ENCODE results near the gene PRR35. TPM values are rescaled to one million over a fixed set of nuclear protein-coding genes. Genes with fewer than 3 reads are reported as not detected.

The PRR35 gene
- polyA plus RNA-seq, 3 donors: not detected

DNA sequence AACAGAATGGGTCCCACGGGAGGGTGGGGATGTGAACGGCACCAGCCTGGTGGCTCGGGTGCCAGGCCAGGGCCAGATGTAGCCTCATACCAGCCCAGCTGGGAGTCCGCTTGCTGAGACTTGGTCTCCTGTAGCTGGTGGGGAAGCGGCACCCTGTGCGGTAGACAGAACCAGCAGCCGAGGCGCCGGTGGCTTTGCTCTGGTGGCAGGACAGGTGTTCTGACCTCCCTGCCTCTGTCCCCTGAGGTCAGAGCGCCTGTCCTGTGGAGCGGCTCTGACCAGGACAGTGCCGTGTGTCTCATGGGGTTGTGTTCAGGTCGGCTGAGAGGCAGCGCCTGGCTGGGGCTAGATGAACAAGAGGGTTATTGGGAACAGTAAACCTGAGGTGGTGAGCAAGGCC lies 49.8 kb downstream of the PRR35 start:
- H3K4me2 ChIP-seq (replicated peaks; ENCODE audit: extremely low read depth, low read length, poor library complexity, severe bottlenecking): no peak overlapping the region
- TF ChIP-seq, protein P1, sequence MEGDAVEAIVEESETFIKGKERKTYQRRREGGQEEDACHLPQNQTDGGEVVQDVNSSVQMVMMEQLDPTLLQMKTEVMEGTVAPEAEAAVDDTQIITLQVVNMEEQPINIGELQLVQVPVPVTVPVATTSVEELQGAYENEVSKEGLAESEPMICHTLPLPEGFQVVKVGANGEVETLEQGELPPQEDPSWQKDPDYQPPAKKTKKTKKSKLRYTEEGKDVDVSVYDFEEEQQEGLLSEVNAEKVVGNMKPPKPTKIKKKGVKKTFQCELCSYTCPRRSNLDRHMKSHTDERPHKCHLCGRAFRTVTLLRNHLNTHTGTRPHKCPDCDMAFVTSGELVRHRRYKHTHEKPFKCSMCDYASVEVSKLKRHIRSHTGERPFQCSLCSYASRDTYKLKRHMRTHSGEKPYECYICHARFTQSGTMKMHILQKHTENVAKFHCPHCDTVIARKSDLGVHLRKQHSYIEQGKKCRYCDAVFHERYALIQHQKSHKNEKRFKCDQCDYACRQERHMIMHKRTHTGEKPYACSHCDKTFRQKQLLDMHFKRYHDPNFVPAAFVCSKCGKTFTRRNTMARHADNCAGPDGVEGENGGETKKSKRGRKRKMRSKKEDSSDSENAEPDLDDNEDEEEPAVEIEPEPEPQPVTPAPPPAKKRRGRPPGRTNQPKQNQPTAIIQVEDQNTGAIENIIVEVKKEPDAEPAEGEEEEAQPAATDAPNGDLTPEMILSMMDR (IDR thresholded peaks at IDR 0.05): no peak
- H3K79me2 ChIP-seq (ENCODE audit: insufficient read depth, low read length): peaks cover 78% of the 10 kb centered on the region
- H3K27ac Mint-ChIP-seq: peak overlapping the region in 2 of 7 donors; percentile 9 to 37
- no peak overlapping the region for H3K9ac ChIP-seq (ENCODE audit: insufficient read depth, low read length, poor library complexity, severe bottlenecking)
- H4K20me1 ChIP-seq (ENCODE audit: insufficient read depth, low read length): peaks cover 80% of the 10 kb centered on the region
- H3K9me3 ChIP-seq (replicated peaks in 1 of 2; ENCODE audit: control insufficient read depth in 1 of 2, insufficient read depth in 1 of 2, low read length in 2 of 2): peaks cover 0 to 5% of the 10 kb centered on the region in 2 donors
- peaks cover 6% of the 10 kb centered on the region for H3K4me1 Mint-ChIP-seq
- peaks cover 21 to 35% of the 10 kb centered on the region in 2 donors for H3K36me3 Mint-ChIP-seq
- intact Hi-C loops (cut with micrococcal nuclease): loop anchor here (2.0 to 5.0 kb wide), 2 partner anchors 31 to 33 kb away; no protein-coding TSS in a partner anchor
- H3K27me3 ChIP-seq (ENCODE audit: control insufficient read depth in 2 of 2, insufficient read depth in 2 of 2, low read length in 2 of 2): no peaks in the 10 kb centered on the region
- peaks cover 0 to 19% (median 3%) of the 10 kb centered on the region in 7 donors for H3K9me3 Mint-ChIP-seq
- no peak overlapping the region for H3K4me3 ChIP-seq (replicated peaks in 1 of 3; ENCODE audit: low read depth in 2 of 3, low read length in 3 of 3)
- peaks cover 0 to 2% (median 0%) of the 10 kb centered on the region in 3 donors for H3K27me3 Mint-ChIP-seq (ENCODE audit: low read depth in 3 of 3)
- no peak overlapping the region for H3K27ac ChIP-seq (ENCODE audit: low read depth in 1 of 2, low read length in 2 of 2)
- 95% methylated on average over 13 of the region's 14 CpGs for WGBS (ENCODE audit: insufficient coverage)
- DNase-seq: no peak
- no peaks in the 10 kb centered on the region for H3K4me1 ChIP-seq (ENCODE audit: control insufficient read depth in 1 of 2, insufficient read depth in 2 of 2, low read length in 2 of 2)
- peaks cover 7 to 14% of the 10 kb centered on the region in 2 donors for H3K36me3 ChIP-seq (replicated peaks in 1 of 2; ENCODE audit: control insufficient read depth in 1 of 2, insufficient read depth in 2 of 2, low read length in 2 of 2)
- H2AFZ ChIP-seq (ENCODE audit: insufficient read depth, low read depth, low read length, poor library complexity, severe bottlenecking): no peak overlapping the region
- H3K4me3 Mint-ChIP-seq: no peak overlapping the region

DNA sequence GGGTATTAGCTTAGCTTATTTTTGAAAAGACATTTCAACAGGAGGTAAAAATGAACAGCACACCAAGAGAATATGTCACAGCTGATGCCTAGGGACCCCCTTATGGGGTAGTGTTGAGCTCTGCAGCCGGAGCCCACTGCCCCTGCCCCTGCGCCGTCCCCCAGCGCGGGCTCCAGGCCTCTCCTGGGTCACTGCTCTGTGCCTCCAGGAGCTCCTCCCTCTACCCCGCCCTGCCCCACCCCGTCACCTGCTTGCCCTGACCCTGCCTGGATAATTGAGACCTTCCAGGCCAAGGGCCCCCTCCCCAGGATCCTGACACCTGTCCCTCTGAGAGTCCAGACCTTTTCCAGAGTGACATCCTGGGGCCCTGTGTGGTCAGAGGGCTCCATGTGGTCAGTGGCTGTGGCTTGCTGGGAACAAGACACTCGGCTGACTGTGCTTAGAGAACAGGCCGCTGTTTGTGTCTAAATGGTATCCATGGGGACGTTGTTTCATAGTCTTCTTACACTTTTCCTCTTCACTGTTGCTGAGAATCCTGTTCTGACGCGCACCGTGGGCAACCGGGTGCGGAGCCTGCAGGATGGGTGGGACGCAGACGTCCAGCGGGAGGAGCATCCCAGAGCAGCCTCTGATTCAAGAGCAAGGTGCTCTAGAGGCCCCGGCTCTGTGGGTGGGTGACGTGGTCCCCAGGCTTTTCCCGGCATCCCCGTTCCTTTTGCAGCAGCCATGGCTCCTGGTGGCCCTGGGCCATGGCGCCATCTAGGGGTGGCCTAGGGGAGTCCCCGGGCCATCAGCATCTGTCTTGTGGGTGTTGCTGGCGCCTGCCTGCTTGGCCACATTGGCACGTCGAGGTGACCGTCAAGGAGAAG lies 50.6 kb downstream of the PRR35 start:
- peak overlapping the region in 5 of 7 donors; percentile 9 to 50 (median 33) for H3K27ac Mint-ChIP-seq
- Histone ChIP-seq H3K9ac (ENCODE audit: insufficient read depth, low read length, poor library complexity, severe bottlenecking) (no peak overlapping the region), H3K4me3 (replicated peaks in 1 of 3; ENCODE audit: low read depth in 2 of 3, low read length in 3 of 3) (no peak overlapping the region), H4K20me1 (ENCODE audit: insufficient read depth, low read length) (peaks cover 80% of the 10 kb centered on the region), H3K27me3 (ENCODE audit: control insufficient read depth in 2 of 2, insufficient read depth in 2 of 2, low read length in 2 of 2) (no peaks in the 10 kb centered on the region), H3K4me2 (replicated peaks; ENCODE audit: extremely low read depth, low read length, poor library complexity, severe bottlenecking) (no peak overlapping the region), H3K4me1 (ENCODE audit: control insufficient read depth in 1 of 2, insufficient read depth in 2 of 2, low read length in 2 of 2) (no peaks in the 10 kb centered on the region), H2AFZ (ENCODE audit: insufficient read depth, low read depth, low read length, poor library complexity, severe bottlenecking) (no peak overlapping the region), H3K36me3 (replicated peaks in 1 of 2; ENCODE audit: control insufficient read depth in 1 of 2, insufficient read depth in 2 of 2, low read length in 2 of 2) (peaks cover 7 to 17% of the 10 kb centered on the region in 2 donors), H3K9me3 (replicated peaks in 1 of 2; ENCODE audit: control insufficient read depth in 1 of 2, insufficient read depth in 1 of 2, low read length in 2 of 2) (no peaks in the 10 kb centered on the region), H3K79me2 (ENCODE audit: insufficient read depth, low read length) (peaks cover 78% of the 10 kb centered on the region), H3K27ac (ENCODE audit: low read depth in 1 of 2, low read length in 2 of 2) (no peak overlapping the region)
- H3K9me3 Mint-ChIP-seq: peaks cover 0 to 13% (median 0%) of the 10 kb centered on the region in 7 donors
- 80% methylated on average over 24 of the region's 28 CpGs for WGBS (ENCODE audit: insufficient coverage)
- H3K27me3 Mint-ChIP-seq (ENCODE audit: low read depth in 3 of 3): peaks cover 0 to 2% (median 0%) of the 10 kb centered on the region in 3 donors
- peak; percentile 41 to 59 (median 55) for DNase-seq
- H3K36me3 Mint-ChIP-seq: peaks cover 17 to 29% of the 10 kb centered on the region in 2 donors
- no peak overlapping the region for H3K4me3 Mint-ChIP-seq
- peaks cover 6% of the 10 kb centered on the region for H3K4me1 Mint-ChIP-seq
- TF ChIP-seq, protein P1 (IDR thresholded peaks at IDR 0.05): peak; percentile 81
- intact Hi-C loops (cut with micrococcal nuclease): loop anchor here (2.0 to 5.0 kb wide), 2 partner anchors 32 to 33 kb away; no protein-coding TSS in a partner anchor
